ENCODE measurements around the gene CMC1.
A peak's percentile ranks its signal among the peaks of the same experiment; 100 is the strongest.
"Not testable (repeated sequence)": the region's sequence is repeated elsewhere in the genome, so short reads cannot be mapped to it uniquely, and the experiment has no call there.

The CMC1 gene

DNA sequence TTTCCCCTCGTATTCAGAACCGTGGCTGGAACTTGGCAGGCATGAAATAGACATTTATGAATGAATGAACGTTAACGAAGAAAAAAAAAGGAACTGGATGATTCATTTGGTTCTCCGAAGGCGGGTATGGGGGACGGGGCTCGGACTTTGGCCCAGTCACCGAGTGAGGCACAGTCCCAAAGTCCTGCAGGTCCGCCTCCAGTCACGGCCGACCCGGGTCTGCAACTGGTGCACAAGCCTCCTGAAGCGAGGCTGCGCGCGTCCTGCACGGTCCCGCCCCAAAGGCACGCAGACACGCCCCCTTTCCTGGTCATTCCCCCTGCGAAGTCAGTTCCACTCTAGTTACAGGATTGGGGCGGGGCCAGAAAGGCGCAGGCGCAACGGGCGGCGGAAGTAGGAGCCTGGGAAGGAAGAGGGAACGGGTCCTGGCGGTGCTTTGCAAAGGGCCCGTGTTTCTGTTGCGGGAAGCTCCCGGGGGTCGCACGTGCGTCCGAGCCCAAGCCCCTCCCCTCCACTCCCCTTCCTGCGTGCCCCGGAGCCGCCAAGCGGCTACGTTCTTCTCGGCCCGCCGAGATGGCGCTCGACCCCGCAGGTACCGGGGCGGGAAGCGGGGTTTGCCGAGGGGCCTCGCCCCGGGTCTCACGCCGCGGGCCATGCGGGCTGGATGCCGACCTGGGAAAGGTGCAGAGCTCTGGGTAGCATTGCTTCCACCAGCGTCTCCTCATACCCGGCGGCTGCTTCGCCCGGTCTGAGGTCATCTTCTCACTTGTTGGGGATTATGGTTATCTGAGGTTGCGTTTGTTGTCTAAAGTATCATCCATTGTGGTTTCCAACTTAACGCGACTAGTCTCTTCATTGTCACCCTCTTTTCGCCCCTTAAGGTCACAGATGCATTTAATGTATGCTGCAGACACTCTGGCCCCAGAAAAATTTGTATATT lies at the start of gene CMC1:
TSS of gene CMC1 (plus strand) at position 399 of the 940 bp plus-strand sequence. CDS start at position 574, 175 bp downstream.
- Mint-ChIP-seq H3K4me1 (peaks cover 25% of the 10 kb centered on the region), H3K27ac (peak within 1 kb of the TSS; percentile 69), H3K27me3 (no peaks in the 10 kb centered on the region), H3K9me3 (peaks cover 1% of the 10 kb centered on the region), H3K36me3 (peaks cover 2% of the 10 kb centered on the region), H3K4me3 (peak within 1 kb of the TSS; percentile 98)
- DNase-seq (ENCODE audit: low spot score in 2 of 2) (peak; percentile 63 to 76), ATAC-seq (ENCODE audit: low read depth) (peak; percentile 88)

GRCh38 chr3:28198161-28198560 lies 43.3 kb upstream of the CMC1 start:
- Mint-ChIP-seq H3K27me3 (peaks cover 2% of the 10 kb centered on the region), H3K27ac (no peak overlapping the region), H3K9me3 (peaks cover 2% of the 10 kb centered on the region), H3K36me3 (no peaks in the 10 kb centered on the region), H3K4me1 (no peaks in the 10 kb centered on the region), H3K4me3 (no peak overlapping the region)
- ATAC-seq (ENCODE audit: low read depth) (no peak), DNase-seq (ENCODE audit: low spot score in 2 of 2) (no peak)

DNA sequence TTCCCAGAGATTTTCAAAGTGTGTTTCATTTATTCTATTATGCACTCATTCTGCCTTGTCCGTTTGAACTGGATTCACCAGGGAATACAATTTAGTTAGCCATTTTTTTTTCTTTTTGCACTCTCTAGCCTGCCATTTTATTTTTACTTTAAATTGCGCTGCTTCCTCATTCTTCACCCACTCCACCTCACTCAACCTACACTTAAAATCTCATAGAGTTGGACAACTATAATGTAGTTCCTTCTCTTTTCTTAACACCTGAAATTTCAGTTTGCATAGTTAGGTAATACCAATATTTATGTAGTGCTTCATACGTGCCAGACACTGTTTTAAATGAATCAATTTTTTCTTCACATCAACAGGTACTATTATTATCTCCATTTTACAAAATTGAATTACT lies 42.4 kb upstream of the CMC1 start:
- Mint-ChIP-seq H3K27me3 (peaks cover 2% of the 10 kb centered on the region), H3K36me3 (no peaks in the 10 kb centered on the region), H3K9me3 (peaks cover 2% of the 10 kb centered on the region), H3K4me3 (no peak overlapping the region), H3K4me1 (no peaks in the 10 kb centered on the region), H3K27ac (no peak overlapping the region)
- ATAC-seq (ENCODE audit: low read depth) (no peak), DNase-seq (ENCODE audit: low spot score in 2 of 2) (no peak)

DNA sequence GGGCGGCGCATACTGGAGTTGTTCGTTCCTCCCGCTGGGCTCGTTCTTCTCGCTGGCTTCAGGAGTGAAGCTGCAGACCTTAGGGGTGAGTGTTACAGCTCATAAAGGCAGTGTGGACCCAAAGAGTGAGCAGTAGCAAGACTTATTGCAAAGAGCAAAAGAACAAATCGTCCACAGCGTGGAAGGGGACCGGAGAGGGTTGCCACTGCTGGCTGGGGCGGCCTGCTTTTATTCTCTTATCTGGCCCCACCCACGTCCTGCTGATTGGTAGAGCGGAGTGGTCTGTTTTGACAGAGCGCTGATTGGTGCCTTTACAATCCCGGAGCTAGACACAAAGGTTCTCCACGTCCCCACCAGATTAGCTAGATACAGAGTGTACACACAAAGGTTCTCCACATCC lies 41.8 kb upstream of the CMC1 start:
- H3K36me3 Mint-ChIP-seq; DNase-seq (ENCODE audit: low spot score in 2 of 2); H3K27me3 Mint-ChIP-seq; H3K4me3 Mint-ChIP-seq; H3K27ac Mint-ChIP-seq; H3K9me3 Mint-ChIP-seq; H3K4me1 Mint-ChIP-seq; ATAC-seq (ENCODE audit: low read depth): not testable (repeated sequence)

DNA sequence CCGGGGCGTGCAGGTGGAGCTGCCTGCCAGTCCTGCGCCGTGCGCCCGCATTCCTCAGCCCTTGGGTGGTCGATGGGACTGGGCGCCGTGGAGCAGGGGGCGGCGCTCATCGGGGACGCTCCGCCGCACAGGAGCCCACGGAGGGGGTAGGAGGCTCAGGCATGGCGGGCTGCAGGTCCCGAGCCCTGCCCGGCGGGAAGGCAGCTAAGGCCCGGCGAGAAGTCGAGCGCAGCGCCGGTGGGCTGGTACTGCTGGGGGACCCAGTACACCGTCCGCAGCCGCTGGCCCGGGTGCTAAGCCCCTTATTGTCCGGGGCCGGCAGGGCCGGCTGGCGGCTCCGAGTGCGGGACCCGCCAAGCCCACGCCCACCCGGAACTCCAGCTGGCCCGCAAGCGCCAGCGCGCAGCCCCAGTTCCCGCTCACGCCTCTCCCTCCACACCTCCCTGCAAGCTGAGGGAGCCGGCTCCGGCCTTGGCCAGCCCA lies 41.0 kb upstream of the CMC1 start:
- not testable (repeated sequence) for H3K36me3 Mint-ChIP-seq; H3K27me3 Mint-ChIP-seq; H3K27ac Mint-ChIP-seq; H3K4me1 Mint-ChIP-seq; DNase-seq (ENCODE audit: low spot score in 2 of 2); H3K9me3 Mint-ChIP-seq; ATAC-seq (ENCODE audit: low read depth); H3K4me3 Mint-ChIP-seq

- H3K4me1 Mint-ChIP-seq: peaks cover 4% of the 10 kb centered on the region
- no peaks in the 10 kb centered on the region for H3K36me3 Mint-ChIP-seq
- H3K9me3 Mint-ChIP-seq: no peaks in the 10 kb centered on the region
- no peak overlapping the region for H3K4me3 Mint-ChIP-seq
- no peak for DNase-seq (ENCODE audit: low spot score in 2 of 2)
- no peak for ATAC-seq (ENCODE audit: low read depth)
- H3K27me3 Mint-ChIP-seq: peaks cover 2% of the 10 kb centered on the region
- no peak overlapping the region for H3K27ac Mint-ChIP-seq
Observed at GRCh38 chr3:28206479-28206878, 34.9 kb upstream of the CMC1 start.

- H3K36me3 Mint-ChIP-seq: no peaks in the 10 kb centered on the region
- H3K4me3 Mint-ChIP-seq: no peak overlapping the region
- no peaks in the 10 kb centered on the region for H3K9me3 Mint-ChIP-seq
- peaks cover 2% of the 10 kb centered on the region for H3K27me3 Mint-ChIP-seq
- DNase-seq (ENCODE audit: low spot score in 2 of 2): no peak
- no peak for ATAC-seq (ENCODE audit: low read depth)
- H3K4me1 Mint-ChIP-seq: peaks cover 4% of the 10 kb centered on the region
- H3K27ac Mint-ChIP-seq: no peak overlapping the region
Observed at GRCh38 chr3:28207000-28207733, 34.3 kb upstream of the CMC1 start.

GRCh38 chr3:28210968-28211713 lies 30.3 kb upstream of the CMC1 start:
- DNase-seq (ENCODE audit: low spot score in 2 of 2): no peak
- Mint-ChIP-seq H3K4me3 (no peak overlapping the region), H3K27ac (no peak overlapping the region), H3K9me3 (peaks cover 6% of the 10 kb centered on the region), H3K27me3 (no peaks in the 10 kb centered on the region), H3K4me1 (peaks cover 4% of the 10 kb centered on the region), H3K36me3 (no peaks in the 10 kb centered on the region)
- ATAC-seq (ENCODE audit: low read depth): no peak

GRCh38 chr3:28212681-28213080 lies 28.7 kb upstream of the CMC1 start:
- no peak overlapping the region for H3K4me3 Mint-ChIP-seq
- H3K36me3 Mint-ChIP-seq: no peaks in the 10 kb centered on the region
- DNase-seq (ENCODE audit: low spot score in 2 of 2): no peak
- peaks cover 5% of the 10 kb centered on the region for H3K27me3 Mint-ChIP-seq
- H3K4me1 Mint-ChIP-seq: peaks cover 4% of the 10 kb centered on the region
- no peak overlapping the region for H3K27ac Mint-ChIP-seq
- ATAC-seq (ENCODE audit: low read depth): no peak
- H3K9me3 Mint-ChIP-seq: peaks cover 6% of the 10 kb centered on the region

GRCh38 chr3:28215407-28215806 lies 26.0 kb upstream of the CMC1 start:
- DNase-seq (ENCODE audit: low spot score in 2 of 2) (no peak), ATAC-seq (ENCODE audit: low read depth) (no peak)
- Mint-ChIP-seq H3K4me1 (peaks cover 4% of the 10 kb centered on the region), H3K27me3 (peaks cover 7% of the 10 kb centered on the region), H3K9me3 (peaks cover 8% of the 10 kb centered on the region), H3K36me3 (no peaks in the 10 kb centered on the region), H3K27ac (no peak overlapping the region), H3K4me3 (no peak overlapping the region)

DNA sequence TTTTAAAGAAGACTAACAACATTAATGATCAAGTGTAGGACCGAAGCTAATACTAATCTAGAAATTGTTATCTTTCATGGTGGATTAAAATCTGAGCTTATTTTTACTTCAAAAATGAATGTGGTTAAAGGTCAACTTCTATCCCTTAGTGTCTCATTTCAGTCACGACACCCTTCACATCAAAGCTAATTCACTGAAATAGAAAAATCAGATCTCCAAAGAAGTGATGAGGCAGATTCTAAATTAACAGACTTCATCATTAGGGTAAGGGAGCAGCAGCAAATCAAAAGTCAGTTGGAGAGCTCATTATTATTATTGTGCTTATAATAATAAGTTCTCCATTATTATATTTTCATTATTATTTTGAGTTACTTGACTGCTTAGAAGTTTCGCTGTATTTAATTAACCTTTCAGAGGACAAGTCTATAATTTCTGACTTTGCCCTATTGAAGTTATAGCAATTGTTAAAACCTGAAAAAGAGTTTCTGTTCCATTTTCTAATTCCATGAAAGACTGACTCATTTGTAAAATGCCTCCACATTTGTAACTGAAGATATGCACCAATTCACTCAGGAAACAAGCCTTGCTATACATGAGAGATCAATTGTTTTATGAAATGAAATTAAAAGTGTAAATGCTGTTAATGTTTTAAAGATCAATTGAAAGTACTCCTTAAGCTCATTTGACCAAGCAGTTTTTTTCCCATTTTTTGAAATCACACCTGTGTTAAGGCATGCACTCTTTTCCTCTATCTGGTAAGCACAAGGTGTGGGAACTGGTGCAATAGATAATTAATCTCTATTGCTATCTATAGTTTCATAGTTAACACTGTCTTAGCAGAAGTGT lies 23.1 kb upstream of the CMC1 start:
- Mint-ChIP-seq H3K36me3 (no peaks in the 10 kb centered on the region), H3K4me1 (no peaks in the 10 kb centered on the region), H3K27ac (no peak overlapping the region), H3K9me3 (peaks cover 11% of the 10 kb centered on the region), H3K4me3 (no peak overlapping the region), H3K27me3 (peaks cover 13% of the 10 kb centered on the region)
- no peak for ATAC-seq (ENCODE audit: low read depth)
- DNase-seq (ENCODE audit: low spot score in 2 of 2): no peak

DNA sequence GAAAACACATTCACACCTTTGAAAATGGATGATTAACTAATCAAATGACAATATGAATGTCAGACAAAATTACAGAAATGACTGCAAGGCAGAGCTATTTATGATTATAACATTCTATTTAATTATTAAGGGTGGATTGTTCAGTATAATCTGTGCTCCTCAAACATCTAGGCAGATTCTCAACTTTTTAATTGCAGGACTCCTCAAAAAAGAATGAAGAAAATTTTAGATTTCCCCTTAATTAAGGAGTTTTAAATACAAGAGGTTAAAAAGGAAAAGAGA lies 22.6 kb upstream of the CMC1 start:
- Mint-ChIP-seq H3K36me3 (no peaks in the 10 kb centered on the region), H3K4me3 (no peak overlapping the region), H3K4me1 (no peaks in the 10 kb centered on the region), H3K9me3 (peaks cover 11% of the 10 kb centered on the region), H3K27me3 (peaks cover 13% of the 10 kb centered on the region), H3K27ac (no peak overlapping the region)
- DNase-seq (ENCODE audit: low spot score in 2 of 2) (no peak), ATAC-seq (ENCODE audit: low read depth) (no peak)

DNA sequence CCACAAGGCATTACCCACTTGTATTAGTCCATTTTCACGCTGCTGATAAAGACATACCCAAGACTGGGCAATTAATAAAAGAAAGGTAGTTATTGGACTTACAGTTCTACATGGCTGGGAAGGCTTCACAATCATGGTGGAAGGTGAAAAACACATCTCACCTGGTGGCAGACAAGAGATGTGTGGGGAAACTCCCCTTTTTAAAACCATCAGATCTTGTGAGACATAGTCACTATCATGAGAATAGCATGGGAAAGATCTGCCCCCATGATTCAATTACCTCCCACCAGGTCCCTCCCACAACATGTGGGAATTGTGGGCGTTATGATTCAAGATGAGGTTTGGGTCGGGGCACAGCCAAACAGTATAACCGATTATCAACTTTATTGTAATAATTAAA lies 17.0 kb upstream of the CMC1 start:
- Mint-ChIP-seq H3K27me3 (peaks cover 12% of the 10 kb centered on the region), H3K4me3 (no peak overlapping the region), H3K9me3 (peaks cover 3% of the 10 kb centered on the region), H3K4me1 (no peaks in the 10 kb centered on the region), H3K36me3 (no peaks in the 10 kb centered on the region), H3K27ac (no peak overlapping the region)
- ATAC-seq (ENCODE audit: low read depth) (no peak), DNase-seq (ENCODE audit: low spot score in 2 of 2) (no peak)
